HG02981 (cell line): ENCODE results near the gene SCUBE3.

Experiments
- ATAC-seq: cut with Tn5 transposase; IDR thresholded peaks from one replicate; pipeline ENCODE4 v1.9.1; 2021; ENCODE audit warnings: mild to moderate bottlenecking, moderate library complexity; ENCODE audit not compliant: unreplicated experiment

The SCUBE3 gene

DNA sequence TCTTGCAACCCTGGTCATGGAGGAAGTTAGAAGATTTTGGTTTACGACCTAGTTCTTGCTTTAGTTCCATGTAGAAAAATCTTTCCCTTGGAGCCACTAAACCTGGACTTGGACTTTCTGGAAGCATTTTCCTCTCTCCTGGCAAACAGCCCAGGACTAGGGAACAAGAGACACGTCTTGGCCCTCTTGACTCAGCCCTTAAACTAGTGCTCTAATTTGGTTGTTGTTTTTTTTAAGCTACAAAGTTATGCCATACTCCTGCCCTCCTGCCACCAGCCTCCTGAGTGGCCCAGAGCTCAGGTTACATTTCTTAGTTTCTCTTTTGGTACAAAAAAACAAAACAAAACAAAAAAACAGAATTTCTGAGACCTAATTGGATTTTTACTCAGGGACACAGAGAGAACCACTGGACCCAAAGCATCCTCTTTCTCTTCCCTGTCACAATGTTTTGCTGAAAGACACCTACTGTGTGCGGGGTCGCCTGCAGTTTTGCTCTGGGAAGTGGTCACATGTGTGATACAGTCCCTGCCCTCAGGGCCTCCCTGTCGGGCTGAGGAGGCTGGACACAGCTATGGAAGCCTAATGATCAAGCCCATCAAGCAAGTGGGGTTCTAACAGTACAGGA, 32.3 kb upstream of the SCUBE3 start:
- ATAC-seq: no peak

DNA sequence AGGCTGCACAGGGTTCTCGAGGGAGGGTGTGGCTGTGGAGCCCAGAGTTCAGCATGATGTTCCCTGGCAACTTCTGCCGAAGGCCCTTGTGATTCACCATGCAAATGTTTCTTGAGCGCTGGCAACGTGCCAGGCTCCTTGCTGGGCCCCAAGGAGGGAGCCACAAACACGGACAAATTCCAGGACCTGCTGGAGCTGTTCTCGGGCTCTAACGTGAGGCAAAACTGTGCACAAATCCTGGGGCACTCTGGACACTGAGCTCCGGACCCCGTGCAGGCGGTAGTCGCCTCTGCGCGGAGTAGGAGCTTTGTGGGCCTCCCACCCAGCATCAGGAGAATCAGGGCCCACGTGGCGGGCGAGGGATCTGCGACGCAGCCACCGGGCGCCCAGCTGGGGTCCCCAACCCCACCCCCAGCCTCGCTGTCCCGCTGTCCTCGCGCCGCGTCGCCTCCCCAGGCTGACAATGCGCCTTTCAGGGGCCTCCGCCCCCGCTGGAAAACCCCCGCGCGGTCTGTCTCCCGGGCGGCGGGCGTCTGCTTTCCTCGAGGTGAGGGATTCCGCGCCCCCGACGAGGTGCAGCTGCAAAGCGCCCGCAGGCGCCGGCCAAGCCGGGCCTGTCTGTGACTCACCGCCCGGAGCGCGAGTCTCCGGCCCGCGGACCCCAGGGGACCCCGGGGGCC, 31.7 kb upstream of the SCUBE3 start:
- ATAC-seq: no peak

DNA sequence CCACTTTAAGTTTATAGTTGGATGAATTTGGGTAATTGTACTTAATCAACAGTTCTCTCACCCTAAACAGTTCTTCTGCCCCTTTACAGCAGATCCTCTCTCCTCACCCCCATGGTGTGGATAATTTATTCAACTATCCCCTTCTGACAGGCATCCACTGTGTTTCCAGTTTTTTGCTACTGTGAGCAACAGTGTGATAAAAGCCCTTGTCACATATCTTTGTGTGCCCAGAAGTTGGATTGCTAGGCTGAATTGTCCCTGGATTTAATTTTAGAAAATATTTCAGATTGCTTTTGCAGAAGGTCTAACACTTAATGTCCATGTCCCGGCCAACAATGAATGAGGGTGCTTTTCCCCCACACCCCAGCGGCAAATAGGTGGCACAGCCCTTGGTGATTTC, 30.5 kb upstream of the SCUBE3 start:
- no peak for ATAC-seq

DNA sequence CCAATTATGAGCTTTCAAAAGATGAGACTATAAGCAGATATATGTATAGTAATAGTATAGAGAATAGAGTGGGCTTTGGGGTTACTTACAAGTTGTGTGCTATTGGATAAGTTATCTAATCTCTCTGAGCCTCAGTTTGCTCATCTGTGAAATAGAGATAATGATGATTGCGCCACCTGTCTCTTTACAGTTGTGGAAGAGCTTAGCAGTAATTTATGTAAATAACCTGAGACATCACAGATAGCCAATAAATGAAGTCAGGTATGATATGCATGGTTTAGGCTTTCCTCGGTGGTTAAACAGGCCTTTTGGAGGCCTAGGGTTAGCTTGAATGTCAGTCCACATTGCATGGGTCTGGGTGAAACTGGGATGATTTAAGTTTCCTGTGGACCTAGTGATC, 29.8 kb upstream of the SCUBE3 start:
- ATAC-seq: no peak

DNA sequence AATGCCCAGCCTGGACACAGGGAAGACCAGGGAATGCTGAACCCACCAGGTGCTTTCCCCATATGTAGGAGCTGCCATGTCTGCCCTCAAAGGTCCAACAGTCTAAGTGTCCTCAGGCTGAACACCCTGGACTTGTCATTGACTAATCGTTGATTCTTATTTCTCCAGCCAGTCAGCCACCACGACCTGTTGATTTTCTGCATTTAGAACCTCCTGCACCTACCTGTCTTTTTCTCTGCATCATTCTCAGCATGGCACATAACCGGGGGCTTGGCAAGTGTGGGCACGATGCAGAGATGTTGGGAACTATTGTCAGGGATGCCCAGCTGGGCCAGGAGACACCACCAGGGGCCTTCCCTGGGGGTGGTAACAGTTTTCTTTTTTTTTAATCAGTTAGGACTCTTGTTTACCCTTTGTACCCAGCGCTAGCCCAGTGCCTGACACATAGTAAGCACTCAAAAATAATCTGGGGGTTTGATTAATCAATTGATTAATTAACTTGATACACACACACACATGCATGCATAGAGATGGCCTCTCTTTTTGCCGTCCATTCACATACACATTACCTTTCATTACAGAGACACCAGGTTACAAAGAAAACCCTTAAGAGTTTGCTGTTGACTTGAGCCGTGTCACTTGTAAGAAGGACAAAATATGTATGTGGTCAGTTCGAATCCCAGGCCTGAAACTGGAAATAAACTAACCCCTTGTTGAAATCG, 29.0 kb upstream of the SCUBE3 start:
- no peak for ATAC-seq

DNA sequence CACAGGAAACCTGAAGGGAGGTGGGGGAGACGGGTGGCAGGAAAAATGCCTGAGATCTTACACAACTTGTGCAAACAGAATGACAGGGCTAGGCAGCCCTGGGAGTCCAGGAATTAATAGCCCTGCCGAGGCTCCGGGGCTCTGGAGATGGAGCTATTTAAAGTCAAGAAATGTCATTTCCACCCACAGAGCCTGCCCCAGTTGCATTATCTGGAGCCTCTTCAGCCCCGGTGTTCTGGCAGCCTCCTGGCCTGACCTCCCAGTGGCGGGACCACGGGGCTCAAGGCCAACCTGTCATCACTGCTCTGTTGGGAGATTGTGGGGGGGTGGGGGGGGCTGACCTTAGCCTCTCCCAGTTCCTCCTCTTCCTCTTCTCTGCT, 28.5 kb upstream of the SCUBE3 start:
- no peak for ATAC-seq

DNA sequence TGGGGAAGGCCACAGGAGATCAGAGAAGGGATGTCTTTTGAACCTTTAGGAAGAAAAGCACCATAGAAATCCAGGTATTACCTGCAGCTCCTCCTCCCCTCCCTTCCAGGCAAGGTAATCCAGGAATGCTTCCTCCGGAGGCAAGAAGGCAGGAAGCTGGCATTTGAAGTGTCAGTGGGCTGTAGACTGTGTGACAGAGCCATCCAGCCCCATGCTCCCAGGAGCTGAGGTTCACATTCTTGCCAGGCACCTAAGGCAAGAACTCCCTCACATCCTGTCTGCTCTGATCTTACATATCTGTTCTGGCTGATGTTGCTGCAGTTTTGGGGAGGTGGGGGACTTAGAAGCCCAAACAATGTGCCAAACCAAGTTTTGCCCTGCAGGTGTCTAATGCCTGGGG, 27.8 kb upstream of the SCUBE3 start:
- ATAC-seq: no peak

DNA sequence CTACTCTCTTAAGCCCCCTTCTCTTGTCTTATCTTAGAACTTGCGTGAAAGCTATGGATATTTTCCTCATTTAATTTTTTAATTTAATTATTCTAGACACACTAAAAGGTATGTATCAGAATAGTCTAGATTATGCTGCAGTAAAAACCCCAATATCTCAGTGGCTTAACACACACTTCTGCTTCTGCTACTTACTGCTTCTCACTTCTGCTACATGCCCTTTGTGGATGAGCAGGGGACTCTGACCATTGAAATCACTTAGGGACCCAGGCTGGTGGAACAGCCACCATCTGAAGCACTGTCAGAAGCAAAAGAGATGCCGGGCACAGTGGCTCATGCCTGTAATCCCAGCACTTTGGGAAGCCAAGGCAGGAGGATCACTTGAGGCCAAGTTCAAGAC, 27.2 kb upstream of the SCUBE3 start:
- ATAC-seq: no peak

DNA sequence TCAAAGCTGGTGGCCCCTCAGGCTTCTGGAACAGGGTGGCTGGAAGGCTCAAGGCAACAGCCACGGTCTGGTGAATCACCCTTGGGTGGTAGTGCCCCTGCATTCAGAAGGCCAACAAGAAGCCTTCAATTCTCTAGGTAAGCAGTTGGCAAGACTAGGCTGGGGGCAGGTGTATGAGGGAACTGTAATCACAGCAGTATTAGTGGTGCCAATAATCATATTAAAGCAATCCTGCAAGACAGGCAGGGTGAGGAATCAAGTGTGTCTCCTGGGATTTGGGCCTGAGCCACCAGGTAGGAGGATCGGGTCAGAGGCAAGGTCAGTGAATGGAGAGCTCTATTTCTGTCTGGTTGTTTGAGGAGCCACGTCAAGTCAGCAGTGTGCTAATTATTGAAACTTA, 24.9 kb upstream of the SCUBE3 start:
- no peak for ATAC-seq

DNA sequence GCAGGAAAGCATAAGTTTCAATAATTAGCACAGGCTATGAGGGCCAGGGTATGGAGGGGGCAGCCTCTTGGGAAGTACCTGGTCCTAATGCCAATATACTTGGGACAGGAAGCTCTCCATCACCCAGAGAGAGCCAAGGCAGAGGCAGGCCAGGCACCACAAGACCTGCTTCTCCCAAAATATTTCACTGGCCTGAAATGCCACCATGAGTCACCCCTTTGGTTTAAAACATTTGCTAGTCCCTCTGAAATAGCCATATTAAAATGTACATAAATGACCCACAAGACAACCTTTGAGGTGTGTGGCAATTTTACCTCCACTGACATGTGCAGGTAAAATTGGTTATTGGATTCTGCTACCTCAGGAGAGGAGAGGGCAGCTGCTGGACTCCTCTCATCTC, 23.4 kb upstream of the SCUBE3 start:
- no peak for ATAC-seq

DNA sequence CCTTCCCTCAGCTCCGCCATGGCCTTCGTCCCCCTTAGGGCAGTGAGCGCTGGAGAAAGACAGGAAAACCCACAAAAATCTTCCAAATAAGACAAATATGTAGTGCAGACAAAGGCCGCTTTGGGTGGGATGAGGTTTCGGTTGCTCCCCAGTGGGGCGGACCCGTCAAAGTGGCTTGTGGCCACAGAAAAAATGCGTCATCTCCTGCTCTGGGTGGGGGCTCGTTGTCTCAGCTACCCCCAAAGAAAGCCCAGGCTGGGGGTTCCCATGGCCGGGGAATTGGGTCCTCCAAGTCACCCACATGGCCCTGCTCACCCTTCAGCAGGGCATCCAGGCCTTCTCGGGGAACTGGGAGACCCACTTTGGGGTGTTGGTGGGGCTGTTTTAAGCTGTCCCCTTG, 21.9 kb upstream of the SCUBE3 start:
- no peak for ATAC-seq

DNA sequence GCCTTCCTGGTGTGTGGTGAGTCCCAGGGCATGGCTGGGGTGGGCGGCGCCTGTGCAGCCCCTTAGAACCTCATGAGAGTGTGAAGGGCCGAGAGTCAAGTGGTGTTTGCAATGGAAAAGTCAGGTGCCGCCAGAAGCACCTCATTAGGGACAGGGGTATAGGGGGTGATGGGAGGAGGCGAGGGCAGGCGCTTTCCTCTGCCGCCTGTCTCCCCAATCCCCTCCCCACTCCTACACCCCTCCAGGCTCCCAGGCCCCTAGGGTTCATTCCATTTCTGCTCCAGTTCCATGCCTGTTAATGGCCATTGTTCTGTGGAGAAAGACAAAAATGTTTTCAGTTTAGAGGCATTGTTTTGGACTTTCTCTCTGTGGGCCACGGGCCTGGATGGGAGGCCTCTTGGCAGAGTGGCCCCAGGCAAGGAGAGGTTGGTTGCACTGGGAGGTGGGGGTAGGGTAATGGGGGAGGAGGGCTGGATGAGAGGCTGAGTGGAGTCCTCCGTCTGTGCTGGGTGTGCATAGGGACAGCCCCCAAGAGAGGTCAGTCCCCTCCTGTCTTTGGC, 21.4 kb upstream of the SCUBE3 start:
- ATAC-seq: no peak

DNA sequence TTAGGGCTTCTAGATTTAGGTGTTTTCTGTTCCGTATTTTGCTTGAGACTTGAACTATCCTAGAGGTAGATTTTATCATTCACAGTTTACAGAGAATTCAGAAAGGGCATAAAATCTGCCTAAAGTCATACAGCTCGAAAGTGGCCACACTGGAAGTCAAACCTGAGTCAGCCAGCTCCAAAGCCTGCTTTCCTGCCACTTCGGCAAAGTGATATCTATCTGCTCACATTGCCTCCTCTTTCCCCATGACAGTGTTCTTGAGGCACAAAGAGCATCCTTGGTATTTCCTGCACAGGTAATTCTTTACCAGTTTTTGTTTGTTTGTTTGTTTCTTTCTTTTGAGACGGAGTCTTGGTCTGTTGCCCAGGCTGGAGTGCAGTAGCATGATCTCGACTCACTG, 19.4 kb upstream of the SCUBE3 start:
- ATAC-seq: no peak

DNA sequence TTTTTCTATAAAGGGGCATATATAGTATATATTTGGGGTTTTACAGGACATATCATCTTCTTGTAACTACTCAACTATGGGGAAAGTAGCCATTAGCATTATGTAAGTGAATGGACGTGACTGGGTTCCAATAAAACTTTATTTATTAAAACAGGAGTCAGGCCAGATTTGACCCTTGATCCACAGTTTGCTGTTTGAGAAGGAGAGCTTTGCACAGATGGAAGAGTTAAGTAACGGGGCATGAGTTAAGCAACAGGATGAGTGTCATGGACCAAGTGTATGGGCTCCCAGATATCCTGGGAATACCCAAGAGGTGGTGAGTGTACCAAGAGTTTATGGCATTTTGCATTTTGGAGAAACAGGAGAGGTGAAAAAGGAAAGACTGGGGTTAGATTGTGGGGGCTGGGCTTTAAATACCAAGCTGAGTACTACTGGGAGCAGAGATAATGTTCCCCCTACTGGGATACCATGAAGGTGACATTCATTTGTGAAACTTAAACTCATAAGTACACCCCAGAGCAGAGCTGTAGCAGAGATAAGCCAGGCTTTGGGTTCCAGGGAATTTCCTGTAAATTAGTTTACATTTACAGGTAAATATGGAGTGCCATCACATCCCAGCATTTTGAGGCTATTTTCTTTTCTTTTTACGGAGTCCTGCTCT, 18.5 kb upstream of the SCUBE3 start:
- ATAC-seq: no peak

DNA sequence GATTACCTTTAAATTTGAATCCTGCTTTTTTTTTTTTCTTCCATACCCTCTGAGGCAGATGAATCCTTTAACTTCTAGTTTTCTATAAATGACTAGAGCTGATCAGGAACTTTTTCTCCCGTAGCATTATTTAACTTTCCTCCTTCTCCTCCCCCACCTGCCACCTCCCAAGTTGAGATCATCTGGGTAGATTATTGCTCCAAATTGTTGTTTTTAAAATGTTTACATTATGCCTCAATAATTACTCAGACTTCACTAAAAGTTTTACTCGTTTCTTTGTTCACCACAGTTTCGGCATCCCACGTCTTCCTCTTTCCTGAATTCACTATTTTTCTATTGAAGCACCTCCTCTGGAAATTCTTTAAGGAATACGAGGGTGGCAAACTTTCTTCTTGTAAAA, 16.6 kb upstream of the SCUBE3 start:
- ATAC-seq: no peak

DNA sequence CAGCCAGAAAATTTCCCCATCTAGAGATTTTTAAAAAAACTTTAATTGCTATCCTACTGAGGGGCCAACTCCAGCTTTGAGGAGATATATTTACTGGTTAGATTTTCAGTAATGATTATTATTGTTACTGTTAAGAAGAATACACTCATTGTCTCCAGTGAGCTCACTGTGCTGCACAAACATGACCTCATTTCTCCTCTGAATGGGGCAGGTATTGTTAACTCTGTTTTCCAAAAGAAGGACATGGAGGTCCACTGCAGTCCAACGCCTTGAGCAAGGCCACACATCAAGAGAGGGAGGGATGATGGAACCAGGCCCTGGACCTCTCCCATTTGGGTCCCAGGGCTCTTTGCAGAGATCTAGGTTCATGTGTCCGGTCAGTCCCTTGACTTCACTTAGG, 13.9 kb upstream of the SCUBE3 start:
- no peak for ATAC-seq

DNA sequence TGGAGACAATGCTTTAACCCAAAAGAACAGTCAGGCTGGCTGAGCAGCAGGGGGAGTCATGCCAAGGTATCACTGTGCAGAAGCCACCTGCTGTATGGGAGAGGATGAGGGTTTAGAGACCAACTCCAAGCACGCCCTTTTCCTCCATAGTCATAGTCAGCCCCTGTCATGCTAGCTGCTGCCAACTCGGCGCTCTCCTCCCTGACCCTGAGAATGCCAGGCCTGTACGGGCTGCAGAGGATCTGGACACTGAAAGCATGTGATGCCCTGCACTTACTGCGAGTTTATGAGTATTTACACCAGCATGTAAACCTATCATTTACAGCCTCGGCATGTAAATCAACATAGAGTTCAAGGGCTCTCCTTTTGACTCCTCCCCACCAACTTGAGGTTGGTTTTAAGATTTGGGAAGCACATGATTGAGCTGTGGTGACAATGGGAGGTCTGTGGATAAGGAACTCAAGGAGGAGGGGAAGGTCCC, 11.7 kb upstream of the SCUBE3 start:
- ATAC-seq: no peak

DNA sequence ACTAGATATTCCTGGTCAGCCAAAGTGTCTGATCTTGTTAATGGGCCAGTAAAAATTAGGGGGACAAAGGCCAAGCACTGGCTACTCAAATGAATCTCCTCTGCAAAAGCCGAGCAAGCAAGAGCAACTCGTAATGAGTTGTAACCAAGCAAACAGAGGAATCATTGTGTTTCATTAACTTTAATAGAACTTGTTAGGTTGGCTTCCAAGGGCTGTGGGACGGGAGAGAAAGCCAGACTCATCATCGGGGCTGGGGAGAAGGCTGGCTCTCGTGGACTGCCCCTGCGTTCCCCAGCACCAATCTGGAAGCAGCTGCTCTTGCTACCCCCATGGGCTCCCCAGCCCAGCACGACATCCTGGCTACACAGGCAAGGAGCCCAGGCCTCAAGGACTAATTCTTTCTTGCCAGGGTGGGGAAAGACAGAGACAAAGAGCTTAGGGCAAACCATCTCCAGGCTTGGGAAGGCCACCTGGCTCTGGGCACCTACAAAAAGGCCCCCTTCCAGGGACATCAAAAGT, 10.5 kb upstream of the SCUBE3 start:
- ATAC-seq: no peak

DNA sequence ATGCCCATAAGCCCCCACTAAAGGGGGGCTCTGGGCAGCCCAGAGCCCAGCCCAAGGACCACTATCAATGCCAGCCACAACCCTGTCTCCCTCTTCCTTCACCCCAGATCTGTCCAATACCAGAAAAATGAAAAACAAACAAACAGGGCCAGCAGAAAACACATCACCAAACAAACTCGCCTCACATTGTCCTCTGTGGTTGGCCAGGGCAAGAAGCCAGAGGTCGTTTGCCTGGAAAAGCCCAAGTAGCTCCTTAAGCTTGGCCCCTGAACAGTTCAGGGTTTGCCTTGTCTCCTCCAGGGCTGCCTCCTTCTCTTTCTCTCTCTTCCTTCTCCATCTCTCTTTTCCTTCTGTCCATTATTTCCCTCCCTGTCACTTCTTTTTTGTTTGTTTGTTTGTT, 10.1 kb upstream of the SCUBE3 start:
- ATAC-seq: no peak

DNA sequence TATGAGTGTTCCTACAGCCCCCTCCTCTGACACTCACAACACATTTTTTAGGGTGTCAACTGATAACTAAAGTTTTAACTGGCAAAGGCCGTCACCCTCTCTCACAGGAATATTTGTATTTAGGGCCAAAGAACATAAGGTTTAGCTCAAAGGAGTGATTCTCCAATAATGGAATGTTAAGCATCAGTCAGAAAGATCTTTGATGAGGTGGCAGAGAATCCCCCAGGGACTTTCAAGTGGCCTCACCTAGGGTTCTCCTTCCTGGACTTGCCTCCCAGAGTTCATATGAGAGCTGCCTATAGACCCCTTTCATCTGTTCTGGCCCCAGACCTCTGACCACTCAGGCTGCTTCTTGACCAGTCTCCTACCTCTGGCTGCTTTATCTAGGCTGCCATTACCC, 7.4 kb upstream of the SCUBE3 start:
- no peak for ATAC-seq

DNA sequence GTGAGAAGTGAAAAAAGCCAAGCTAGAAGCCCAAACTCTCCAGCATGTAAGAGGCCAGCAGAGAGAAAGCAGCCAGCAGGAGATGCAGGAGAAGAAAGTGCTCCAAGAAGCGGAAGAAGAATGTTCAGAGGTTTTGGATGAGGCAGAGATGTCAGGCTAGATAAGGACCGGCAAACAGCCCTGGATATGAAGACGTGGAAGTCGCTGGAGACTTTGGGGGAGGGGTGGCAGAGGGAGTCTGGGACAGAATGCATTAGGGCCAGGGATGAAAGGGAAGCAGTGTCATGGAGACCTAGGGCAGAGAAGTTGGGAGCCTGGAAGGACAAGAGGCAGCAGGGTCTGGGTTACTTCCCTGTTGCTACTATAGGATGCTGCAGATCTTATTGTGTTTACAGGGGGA, 5.3 kb upstream of the SCUBE3 start:
- ATAC-seq: no peak
